Neural crest cell (in vitro differentiated cells): Measurements from ENCODE around the gene POMC. TPM values are rescaled to one million over a fixed set of nuclear protein-coding genes. Genes with fewer than 3 reads are reported as not detected.
"Not testable (repeated sequence)": the region's sequence is repeated elsewhere in the genome, so short reads cannot be mapped to it uniquely, and the experiment has no call there.

Source experiments
- DNase-seq: peaks from one replicate; pipeline ENCODE4 v3.0.0; 2021; ENCODE audit warnings: low read depth, mixed read lengths, low spot score
- H3K27ac Mint-ChIP-seq: one replicate; pipeline ENCODE4 v1.8.0; 2021; ENCODE audit warnings: mild to moderate bottlenecking, mixed read lengths; ENCODE audit not compliant: unreplicated experiment
- H3K27me3 Mint-ChIP-seq: 2 replicates; pipeline ENCODE4 v1.8.0; 2021; ENCODE audit warnings: low read depth, mild to moderate bottlenecking, mixed read lengths
- H3K36me3 Mint-ChIP-seq: 2 replicates; pipeline ENCODE4 v1.8.0; 2021; ENCODE audit warnings: low read depth, mild to moderate bottlenecking, mixed read lengths
- H3K4me1 Mint-ChIP-seq: 2 replicates; pipeline ENCODE4 v1.8.0; 2021; ENCODE audit warnings: mixed read lengths
- H3K4me3 Mint-ChIP-seq: one replicate; pipeline ENCODE4 v1.8.0; 2021; ENCODE audit warnings: mild to moderate bottlenecking, mixed read lengths
- H3K9me3 Mint-ChIP-seq: 2 replicates; pipeline ENCODE4 v1.8.0; 2021; ENCODE audit warnings: mixed read lengths
- CTCF ChIP-seq: fragments of 200-600 bp; sonication (generic); conservative IDR thresholded peaks from 2 replicates; pipeline ENCODE4 v1.5.0; 2021; ENCODE audit warnings: antibody characterized with exemption, mild to moderate bottlenecking
- total RNA-seq: library from RNA; stranded (reverse); gene quantifications from 2 replicates; pipeline ENCODE4 v1.2.1, GENCODE V29; 2021

POMC gene
- total RNA-seq, 1 donor from 2014 or later = 0.54 TPM

GRCh38 chr2:25132299-25132635 is 36.1 kb downstream of the POMC start:
- peak overlapping the region; percentile 34 for H3K4me3 Mint-ChIP-seq
- H3K27me3 Mint-ChIP-seq = no peaks in the 10 kb centered on the region
- peaks cover 16% of the 10 kb centered on the region for H3K4me1 Mint-ChIP-seq
- H3K36me3 Mint-ChIP-seq = peaks cover 13% of the 10 kb centered on the region
- no peaks in the 10 kb centered on the region for H3K9me3 Mint-ChIP-seq
- no peak for TF ChIP-seq CTCF
- DNase-seq = no peak
- H3K27ac Mint-ChIP-seq = peak overlapping the region; percentile 83

- Mint-ChIP-seq H3K27me3 (no peaks in the 10 kb centered on the region), H3K36me3 (peaks cover 13% of the 10 kb centered on the region), H3K4me1 (peaks cover 16% of the 10 kb centered on the region), H3K4me3 (peak overlapping the region; percentile 34), H3K9me3 (no peaks in the 10 kb centered on the region), H3K27ac (peak overlapping the region; percentile 83)
- no peak for DNase-seq
- no peak for TF ChIP-seq CTCF
Observed at GRCh38 chr2:25131567-25132298, 36.6 kb downstream of the POMC start.

GRCh38 chr2:25131253-25131566 is 37.2 kb downstream of the POMC start:
- DNase-seq = no peak
- H3K9me3 Mint-ChIP-seq = no peaks in the 10 kb centered on the region
- no peak overlapping the region for H3K27ac Mint-ChIP-seq
- no peak for TF ChIP-seq CTCF
- no peaks in the 10 kb centered on the region for H3K27me3 Mint-ChIP-seq
- H3K36me3 Mint-ChIP-seq = peaks cover 13% of the 10 kb centered on the region
- H3K4me3 Mint-ChIP-seq = no peak overlapping the region
- peaks cover 16% of the 10 kb centered on the region for H3K4me1 Mint-ChIP-seq

GRCh38 chr2:25129901-25130520 is 38.4 kb downstream of the POMC start:
- peaks cover 18% of the 10 kb centered on the region for H3K4me1 Mint-ChIP-seq

GRCh38 chr2:25127646-25128045 is 40.7 kb downstream of the POMC start:
- Mint-ChIP-seq H3K4me1 (peaks cover 14% of the 10 kb centered on the region), H3K27ac (peak overlapping the region; percentile 12), H3K4me3 (no peak overlapping the region), H3K36me3 (peaks cover 4% of the 10 kb centered on the region), H3K27me3 (no peaks in the 10 kb centered on the region), H3K9me3 (no peaks in the 10 kb centered on the region)
- TF ChIP-seq CTCF = no peak
- DNase-seq = no peak

More at GRCh38 chr2:25129901-25130520, 38.4 kb downstream of the POMC start:
- Mint-ChIP-seq H3K9me3 (no peaks in the 10 kb centered on the region), H3K4me3 (no peak overlapping the region), H3K27ac (no peak overlapping the region), H3K27me3 (no peaks in the 10 kb centered on the region), H3K36me3 (peaks cover 5% of the 10 kb centered on the region)
- TF ChIP-seq CTCF = no peak
- no peak for DNase-seq

- not testable (repeated sequence) for H3K9me3 Mint-ChIP-seq, H3K27me3 Mint-ChIP-seq, H3K27ac Mint-ChIP-seq, H3K4me3 Mint-ChIP-seq, H3K36me3 Mint-ChIP-seq, H3K4me1 Mint-ChIP-seq, DNase-seq
Observed at GRCh38 chr2:25127071-25127470, 41.3 kb downstream of the POMC start.
